Embryonic facial prominence (tissue), 1 donor: ENCODE measurements around the gene TRIM49D1.
"Not testable (repeated sequence)": the region's sequence is repeated elsewhere in the genome, so short reads cannot be mapped to it uniquely, and the experiment has no call there.

Experiments used
- DNase-seq: peaks from one replicate; pipeline ENCODE4 v3.0.0-alpha.2; 2016; ENCODE audit errors: extremely low spot score

TRIM49D1 gene, protein sequence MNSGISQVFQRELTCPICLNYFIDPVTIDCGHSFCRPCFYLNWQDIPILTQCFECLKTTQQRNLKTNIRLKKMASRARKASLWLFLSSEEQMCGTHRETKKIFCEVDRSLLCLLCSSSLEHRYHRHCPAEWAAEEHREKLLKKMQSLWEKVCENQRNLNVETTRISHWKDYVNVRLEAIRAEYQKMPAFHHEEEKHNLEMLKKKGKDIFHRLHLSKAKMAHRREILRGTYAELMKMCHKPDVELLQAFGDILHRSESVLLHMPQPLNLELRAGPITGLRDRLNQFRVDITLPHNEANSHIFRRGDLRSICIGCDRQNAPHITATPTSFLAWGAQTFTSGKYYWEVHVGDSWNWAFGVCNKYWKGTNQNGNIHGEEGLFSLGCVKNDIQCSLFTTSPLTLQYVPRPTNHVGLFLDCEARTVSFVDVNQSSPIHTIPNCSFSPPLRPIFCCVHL

DNA sequence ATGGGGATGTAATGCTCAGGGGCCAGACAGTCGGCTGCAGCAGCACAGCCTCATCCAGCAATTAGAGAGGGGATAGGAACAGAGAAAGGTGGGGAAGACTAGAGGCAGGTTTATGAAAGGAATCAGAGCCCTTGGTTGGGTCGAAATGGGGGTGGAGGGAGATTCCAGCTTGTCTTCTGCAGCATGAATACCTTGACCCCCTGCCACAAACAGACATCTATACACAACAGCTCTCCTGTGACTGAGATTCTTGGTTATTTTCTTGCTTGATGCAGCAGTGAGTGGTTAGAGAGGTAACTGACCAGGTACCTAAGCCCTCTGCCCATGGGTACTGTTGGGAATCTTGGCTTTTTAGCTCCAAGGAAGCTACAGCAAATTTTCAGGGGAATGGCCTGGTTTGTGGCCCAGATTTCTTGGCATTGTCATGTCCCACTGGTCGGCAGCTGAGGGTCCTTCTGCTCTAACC, at the start of gene TRIM49D1:
TSS of gene TRIM49D1 (minus strand) at position 51 of the 466 bp plus-strand sequence. CDS start 4,535 bp downstream, outside the sequence.
- no peak for DNase-seq

DNA sequence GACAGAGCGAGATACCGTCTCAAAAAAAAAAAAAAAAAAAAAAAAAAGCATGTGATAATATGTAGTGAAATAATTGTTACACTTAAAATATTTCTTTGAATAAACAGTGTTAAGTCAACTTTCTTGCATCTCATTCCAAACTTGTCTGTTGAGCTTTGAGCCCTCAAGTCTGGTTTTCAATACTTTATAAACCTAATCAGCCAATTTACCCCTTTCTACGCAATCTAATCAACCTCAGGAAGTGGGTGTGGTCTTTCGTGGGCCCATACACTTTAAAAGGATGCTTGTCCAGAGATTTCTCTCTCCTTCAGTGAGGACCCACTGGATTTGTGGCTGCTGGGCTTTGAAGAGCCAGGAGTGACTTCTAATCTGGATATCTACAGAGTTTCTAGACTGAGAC, 43.7 kb upstream of the TRIM49D1 start, which contains the start of gene TRIM64:
TSS of gene TRIM64 (plus strand) at position 301 of the 400 bp plus-strand sequence. CDS start 2,467 bp downstream, outside the sequence.
- DNase-seq = not testable (repeated sequence)

DNA sequence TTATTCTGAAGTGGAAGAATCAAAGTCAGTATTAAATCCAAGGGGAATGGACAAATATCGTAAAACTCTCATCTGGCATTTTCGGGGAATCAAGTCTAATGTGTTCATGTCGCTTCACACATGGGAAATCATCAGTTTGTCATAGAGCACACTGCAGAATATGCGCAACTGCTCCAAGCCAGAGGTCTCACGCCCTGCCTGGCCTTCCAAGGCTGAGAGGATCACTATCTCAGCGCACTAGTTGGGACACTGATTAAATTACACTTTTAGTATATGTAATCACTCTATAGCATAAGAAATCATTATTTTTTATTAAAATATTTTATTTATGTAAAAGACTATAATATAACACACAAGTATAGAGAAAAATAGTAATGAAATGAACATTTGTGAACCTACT, 38.8 kb upstream of the TRIM49D1 start:
- DNase-seq = not testable (repeated sequence)

DNA sequence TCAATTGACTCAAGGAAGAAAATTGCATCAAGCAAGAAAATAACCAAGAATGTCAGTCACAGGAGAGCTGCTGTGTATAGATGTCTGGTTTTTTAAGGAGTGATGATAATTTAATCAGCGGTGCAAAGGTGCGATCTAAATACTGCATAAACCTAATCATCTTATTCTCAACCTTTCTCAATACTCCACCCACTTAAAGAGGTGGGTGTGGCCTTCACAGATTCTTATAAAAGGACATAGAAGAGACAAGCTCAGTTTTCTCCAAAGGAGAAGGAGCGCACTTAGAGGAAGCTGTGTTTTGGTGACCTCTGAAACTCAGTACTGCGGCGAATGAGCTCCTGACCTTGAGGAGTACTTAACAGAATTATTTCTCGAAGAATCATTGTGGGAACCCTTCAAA, 1.7 kb upstream of the TRIM49D1 start, which contains the start of gene TRIM49D2:
TSS of gene TRIM49D2 (plus strand) at position 301 of the 400 bp plus-strand sequence. CDS start 2,698 bp downstream, outside the sequence.
- DNase-seq = not testable (repeated sequence)

DNA sequence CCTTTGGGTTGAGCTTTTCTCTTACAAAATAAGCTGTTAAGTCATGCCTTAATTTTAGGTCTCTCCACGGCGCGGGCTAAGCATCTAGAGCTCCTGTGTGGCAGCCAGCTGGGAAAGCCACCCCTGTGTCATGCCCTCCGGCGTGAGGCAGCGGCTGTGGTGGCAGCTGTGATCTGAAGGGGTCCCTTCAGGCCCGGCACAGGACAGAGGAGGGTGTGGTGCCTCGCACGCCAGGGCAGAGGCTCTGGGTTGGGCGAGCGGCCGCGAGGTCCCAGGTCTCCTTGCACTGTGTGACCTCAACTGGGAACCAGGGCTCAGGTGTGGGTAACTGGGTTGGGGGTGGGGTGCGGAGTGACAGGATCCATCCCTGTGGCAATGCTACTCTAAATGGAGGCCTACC, 21.2 kb downstream of the TRIM49D1 start:
- not testable (repeated sequence) for DNase-seq

DNA sequence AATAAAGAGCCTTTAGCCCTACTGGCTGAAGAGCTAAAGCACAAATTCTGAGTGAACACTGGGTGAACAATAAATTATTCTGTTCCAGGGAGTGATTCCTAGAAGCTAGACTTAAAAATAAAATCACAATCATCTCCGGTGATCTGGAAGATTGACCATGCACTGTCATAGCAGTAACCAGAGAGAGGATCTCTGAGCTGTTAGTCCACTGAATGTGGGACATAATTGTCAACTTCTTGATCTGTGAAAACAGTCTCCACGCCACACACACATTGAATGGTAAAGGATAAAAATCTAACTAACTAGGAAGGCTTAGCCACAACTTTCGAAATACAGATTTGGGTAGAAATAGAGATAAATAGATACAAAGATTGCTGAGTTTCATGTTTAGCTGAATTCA, 28.8 kb downstream of the TRIM49D1 start:
- DNase-seq = not testable (repeated sequence)

DNA sequence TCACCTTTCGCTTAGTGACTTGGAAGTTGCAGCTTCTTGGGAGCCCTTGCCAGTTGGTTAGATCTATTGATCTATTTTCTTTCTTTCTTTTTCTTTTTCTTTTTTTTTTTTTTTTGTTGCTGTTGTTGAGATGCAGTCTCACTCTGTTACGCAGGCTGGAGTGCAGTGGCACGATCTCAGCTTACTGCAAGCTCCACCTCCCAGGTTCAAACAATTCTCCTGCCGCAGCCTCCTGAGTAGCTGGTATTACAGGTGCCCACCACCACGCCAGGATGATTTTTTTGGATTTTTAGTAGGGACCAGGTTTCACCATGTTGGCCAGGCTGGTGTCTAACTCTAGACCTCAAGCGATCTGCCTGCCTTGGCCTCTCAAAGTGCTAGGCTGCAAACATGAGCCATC, 44.5 kb downstream of the TRIM49D1 start:
- DNase-seq = not testable (repeated sequence)

DNA sequence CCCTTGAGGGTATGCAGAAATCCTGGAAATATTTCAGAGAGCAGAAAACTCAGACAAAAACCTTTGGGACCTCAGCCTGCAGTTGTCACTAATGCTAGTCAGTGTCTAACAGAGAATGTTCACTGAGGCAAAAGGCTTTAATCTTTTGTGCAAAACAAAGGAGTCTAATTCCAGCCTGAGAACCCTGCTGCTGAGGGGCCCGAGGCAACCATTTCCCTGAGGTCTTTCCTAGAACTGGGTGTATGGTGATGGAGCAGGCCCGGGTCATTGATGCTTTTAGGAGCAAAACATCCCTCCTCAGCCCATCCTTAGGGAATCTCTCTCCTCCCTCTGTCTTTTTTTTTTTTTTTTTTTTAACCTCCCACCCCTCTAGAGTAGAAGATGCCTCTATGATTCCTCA, 49.5 kb downstream of the TRIM49D1 start:
- DNase-seq = not testable (repeated sequence)

DNA sequence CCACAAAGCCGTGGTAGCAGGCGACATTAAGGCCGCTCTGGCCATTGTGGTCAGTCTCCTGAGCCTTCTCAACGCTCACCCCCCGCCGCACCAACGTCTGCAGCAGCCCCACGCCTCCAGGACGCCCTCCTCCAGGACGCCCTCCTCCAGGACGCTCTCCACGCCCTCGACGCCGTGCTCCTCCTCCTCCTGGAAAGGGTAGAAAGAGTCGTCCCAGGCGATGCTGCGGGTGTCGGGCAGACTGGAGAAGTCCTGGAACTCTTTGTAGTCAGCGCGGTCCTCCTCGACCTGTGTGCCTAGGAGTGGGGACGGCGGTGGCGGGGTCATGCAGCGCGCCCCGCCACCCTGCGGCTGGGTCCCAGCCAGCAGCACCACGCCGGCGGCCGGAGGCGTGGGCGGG, 56.8 kb downstream of the TRIM49D1 start:
- not testable (repeated sequence) for DNase-seq

DNA sequence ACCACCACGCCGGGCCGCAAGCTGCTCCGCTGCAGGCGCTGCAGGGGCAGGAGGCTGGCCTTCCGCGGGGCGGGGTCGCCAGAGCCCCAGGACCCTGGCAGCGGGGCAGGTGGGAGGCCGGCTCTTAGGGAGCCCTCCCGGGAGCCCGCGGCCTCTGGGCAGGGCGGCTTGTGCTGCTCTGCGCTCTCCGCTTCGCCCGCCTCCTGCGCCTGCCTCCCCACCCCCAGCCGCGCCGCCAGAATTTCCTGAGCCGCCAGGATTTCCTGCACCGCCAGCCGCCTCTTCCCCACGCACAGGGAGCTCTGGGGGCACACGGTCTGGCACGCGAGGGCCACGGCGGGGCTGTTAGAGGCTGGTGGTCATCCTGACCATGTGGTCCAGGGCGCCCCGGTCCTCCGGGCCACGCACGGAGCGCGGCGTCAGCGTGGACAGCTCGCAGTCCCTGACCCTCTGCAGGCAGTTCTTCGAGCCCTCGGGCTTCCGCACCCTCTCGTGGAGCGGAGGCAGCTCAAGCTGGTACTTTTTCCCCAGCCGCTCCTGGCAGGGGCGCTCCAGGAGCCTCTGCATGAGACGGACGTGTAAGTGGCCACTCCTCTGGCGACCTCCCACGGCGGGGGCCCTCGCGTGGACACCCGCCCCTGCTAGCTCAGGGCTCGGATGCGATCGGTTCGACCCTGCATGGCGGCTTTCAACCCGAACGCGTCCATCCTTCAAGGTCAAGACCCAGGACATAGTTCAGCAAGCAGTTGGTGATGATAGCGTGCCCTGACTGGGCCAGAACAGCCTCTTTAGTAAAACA, 57.9 kb downstream of the TRIM49D1 start:
- peak; percentile 1 for DNase-seq
